ENCODE measurements around the gene SFXN5.

DNA sequence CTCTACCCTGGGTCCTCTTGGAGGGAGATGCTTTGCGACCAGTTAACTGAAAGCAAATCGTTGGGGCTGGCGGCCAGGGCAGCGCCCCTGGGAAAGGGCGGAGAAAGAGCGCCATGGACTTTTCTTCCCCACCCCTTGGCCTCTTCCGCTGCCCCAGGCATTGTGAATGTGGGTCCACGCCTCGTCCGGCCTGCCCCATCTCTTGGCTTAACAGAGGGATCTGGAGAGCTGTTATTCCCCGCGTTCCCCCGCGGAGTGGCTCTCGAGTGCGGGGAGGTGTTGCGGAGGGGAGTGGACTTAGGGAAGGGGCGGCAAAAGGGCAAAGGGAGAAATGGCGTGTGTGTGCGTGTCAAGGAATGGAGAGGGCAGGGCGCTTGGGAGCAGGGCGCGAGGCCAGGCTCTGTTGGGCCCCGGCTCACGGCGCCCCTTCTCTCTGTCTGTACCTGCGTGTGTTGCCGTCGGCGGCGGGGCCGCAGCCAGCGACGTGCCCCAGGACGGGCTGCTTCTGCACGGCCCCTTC lies 147.6 kb downstream of the SFXN5 start:
- TF ChIP-seq ZNF248 (tag by site-specific recombination; IDR thresholded peaks at IDR 0.05) (no peak), ZNF112 (tag by site-specific recombination; IDR thresholded peaks at IDR 0.05) (no peak), MEIS1 (CRISPR knock-in tag; IDR thresholded peaks at IDR 0.05; ENCODE audit: borderline replicate concordance) (no peak), ZNF510 (tag by site-specific recombination; IDR thresholded peaks at IDR 0.05; ENCODE audit: insufficient replicate concordance) (no peak), ZNF311 (tag by site-specific recombination; IDR thresholded peaks at IDR 0.05; ENCODE audit: borderline replicate concordance) (no peak), ZNF777 (tag by site-specific recombination; IDR thresholded peaks at IDR 0.05; ENCODE audit: borderline replicate concordance) (no peak), ZNF274 (IDR thresholded peaks at IDR 0.05; ENCODE audit: low read length) (no peak), ZNF274 (tag by site-specific recombination; IDR thresholded peaks at IDR 0.05; ENCODE audit: borderline replicate concordance) (no peak), ZBTB21 (tag by site-specific recombination; IDR thresholded peaks at IDR 0.05) (no peak)
- TF ChIP-seq, protein P1, sequence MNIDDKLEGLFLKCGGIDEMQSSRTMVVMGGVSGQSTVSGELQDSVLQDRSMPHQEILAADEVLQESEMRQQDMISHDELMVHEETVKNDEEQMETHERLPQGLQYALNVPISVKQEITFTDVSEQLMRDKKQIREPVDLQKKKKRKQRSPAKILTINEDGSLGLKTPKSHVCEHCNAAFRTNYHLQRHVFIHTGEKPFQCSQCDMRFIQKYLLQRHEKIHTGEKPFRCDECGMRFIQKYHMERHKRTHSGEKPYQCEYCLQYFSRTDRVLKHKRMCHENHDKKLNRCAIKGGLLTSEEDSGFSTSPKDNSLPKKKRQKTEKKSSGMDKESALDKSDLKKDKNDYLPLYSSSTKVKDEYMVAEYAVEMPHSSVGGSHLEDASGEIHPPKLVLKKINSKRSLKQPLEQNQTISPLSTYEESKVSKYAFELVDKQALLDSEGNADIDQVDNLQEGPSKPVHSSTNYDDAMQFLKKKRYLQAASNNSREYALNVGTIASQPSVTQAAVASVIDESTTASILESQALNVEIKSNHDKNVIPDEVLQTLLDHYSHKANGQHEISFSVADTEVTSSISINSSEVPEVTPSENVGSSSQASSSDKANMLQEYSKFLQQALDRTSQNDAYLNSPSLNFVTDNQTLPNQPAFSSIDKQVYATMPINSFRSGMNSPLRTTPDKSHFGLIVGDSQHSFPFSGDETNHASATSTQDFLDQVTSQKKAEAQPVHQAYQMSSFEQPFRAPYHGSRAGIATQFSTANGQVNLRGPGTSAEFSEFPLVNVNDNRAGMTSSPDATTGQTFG (tag by site-specific recombination; IDR thresholded peaks at IDR 0.05; ENCODE audit: borderline replicate concordance) = no peak
- TF ChIP-seq, protein P2, sequence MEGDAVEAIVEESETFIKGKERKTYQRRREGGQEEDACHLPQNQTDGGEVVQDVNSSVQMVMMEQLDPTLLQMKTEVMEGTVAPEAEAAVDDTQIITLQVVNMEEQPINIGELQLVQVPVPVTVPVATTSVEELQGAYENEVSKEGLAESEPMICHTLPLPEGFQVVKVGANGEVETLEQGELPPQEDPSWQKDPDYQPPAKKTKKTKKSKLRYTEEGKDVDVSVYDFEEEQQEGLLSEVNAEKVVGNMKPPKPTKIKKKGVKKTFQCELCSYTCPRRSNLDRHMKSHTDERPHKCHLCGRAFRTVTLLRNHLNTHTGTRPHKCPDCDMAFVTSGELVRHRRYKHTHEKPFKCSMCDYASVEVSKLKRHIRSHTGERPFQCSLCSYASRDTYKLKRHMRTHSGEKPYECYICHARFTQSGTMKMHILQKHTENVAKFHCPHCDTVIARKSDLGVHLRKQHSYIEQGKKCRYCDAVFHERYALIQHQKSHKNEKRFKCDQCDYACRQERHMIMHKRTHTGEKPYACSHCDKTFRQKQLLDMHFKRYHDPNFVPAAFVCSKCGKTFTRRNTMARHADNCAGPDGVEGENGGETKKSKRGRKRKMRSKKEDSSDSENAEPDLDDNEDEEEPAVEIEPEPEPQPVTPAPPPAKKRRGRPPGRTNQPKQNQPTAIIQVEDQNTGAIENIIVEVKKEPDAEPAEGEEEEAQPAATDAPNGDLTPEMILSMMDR (tag by site-specific recombination; IDR thresholded peaks at IDR 0.05) = no peak
- TF ChIP-seq, protein P3, sequence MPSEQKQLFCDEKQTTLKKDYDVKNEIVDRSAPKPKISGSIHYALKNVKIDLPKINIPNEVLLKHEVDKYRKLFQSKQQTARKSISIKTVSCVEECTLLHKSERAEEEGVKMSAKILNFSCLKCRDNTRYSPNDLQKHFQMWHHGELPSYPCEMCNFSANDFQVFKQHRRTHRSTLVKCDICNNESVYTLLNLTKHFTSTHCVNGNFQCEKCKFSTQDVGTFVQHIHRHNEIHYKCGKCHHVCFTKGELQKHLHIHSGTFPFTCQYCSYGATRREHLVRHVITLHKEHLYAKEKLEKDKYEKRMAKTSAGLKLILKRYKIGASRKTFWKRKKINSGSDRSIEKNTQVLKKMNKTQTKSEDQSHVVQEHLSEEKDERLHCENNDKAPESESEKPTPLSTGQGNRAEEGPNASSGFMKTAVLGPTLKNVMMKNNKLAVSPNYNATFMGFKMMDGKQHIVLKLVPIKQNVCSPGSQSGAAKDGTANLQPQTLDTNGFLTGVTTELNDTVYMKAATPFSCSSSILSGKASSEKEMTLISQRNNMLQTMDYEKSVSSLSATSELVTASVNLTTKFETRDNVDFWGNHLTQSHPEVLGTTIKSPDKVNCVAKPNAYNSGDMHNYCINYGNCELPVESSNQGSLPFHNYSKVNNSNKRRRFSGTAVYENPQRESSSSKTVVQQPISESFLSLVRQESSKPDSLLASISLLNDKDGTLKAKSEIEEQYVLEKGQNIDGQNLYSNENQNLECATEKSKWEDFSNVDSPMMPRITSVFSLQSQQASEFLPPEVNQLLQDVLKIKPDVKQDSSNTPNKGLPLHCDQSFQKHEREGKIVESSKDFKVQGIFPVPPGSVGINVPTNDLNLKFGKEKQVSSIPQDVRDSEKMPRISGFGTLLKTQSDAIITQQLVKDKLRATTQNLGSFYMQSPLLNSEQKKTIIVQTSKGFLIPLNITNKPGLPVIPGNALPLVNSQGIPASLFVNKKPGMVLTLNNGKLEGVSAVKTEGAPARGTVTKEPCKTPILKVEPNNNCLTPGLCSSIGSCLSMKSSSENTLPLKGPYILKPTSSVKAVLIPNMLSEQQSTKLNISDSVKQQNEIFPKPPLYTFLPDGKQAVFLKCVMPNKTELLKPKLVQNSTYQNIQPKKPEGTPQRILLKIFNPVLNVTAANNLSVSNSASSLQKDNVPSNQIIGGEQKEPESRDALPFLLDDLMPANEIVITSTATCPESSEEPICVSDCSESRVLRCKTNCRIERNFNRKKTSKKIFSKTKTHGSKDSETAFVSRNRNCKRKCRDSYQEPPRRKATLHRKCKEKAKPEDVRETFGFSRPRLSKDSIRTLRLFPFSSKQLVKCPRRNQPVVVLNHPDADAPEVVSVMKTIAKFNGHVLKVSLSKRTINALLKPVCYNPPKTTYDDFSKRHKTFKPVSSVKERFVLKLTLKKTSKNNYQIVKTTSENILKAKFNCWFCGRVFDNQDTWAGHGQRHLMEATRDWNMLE (tag by site-specific recombination; conservative IDR thresholded peaks at IDR 0.05; ENCODE audit: low read depth) = no peak
- TF ChIP-seq, protein P4, sequence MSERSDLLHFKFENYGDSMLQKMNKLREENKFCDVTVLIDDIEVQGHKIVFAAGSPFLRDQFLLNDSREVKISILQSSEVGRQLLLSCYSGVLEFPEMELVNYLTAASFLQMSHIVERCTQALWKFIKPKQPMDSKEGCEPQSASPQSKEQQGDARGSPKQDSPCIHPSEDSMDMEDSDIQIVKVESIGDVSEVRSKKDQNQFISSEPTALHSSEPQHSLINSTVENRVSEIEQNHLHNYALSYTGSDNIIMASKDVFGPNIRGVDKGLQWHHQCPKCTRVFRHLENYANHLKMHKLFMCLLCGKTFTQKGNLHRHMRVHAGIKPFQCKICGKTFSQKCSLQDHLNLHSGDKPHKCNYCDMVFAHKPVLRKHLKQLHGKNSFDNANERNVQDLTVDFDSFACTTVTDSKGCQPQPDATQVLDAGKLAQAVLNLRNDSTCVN (tag by site-specific recombination; optimal IDR thresholded peaks at IDR 0.05) = no peak

All from HEK293 (cell line).